ENCODE results near the gene VPS4A.

GRCh38 chr16:69311533-69312387 is 610 bp downstream of the VPS4A start:
- TF ChIP-seq POLR2A (IDR thresholded peaks at IDR 0.05), result no peak
- TF ChIP-seq CTCF (IDR thresholded peaks at IDR 0.05), result no peak

All from testis (tissue), 2 donors.